GM21619 (cell line): ENCODE results near the gene PROSER3.

ENCODE experiments used
- ATAC-seq: cut with Tn5 transposase; IDR thresholded peaks from one replicate; pipeline ENCODE4 v1.9.1; 2021; ENCODE audit not compliant: unreplicated experiment

The PROSER3 gene

GRCh38 chr19:35816846-35817245, 58.9 kb downstream of the PROSER3 start:
- no peak for ATAC-seq

GRCh38 chr19:35818445-35818844, 60.5 kb downstream of the PROSER3 start:
- ATAC-seq = no peak
